IPS-15b (cell line): ENCODE measurements around the gene ADAM23.

ENCODE experiments used
- H3K27me3 ChIP-seq: one replicate; pipeline ENCODE4 v1.6.1; 2013; ENCODE audit warnings: low read length; ENCODE audit not compliant: control insufficient read depth, insufficient read depth
- H3K36me3 ChIP-seq: one replicate; pipeline ENCODE4 v1.6.1; 2013; ENCODE audit warnings: low read length; ENCODE audit not compliant: control insufficient read depth, insufficient read depth
- H3K4me1 ChIP-seq: one replicate; pipeline ENCODE4 v1.6.1; 2013; ENCODE audit warnings: mild to moderate bottlenecking, low read length; ENCODE audit not compliant: control insufficient read depth, insufficient read depth
- H3K4me3 ChIP-seq: one replicate; pipeline ENCODE4 v1.5.1; 2013; ENCODE audit warnings: low read depth, low read length
- H3K9ac ChIP-seq: one replicate; pipeline ENCODE4 v1.6.1; 2013; ENCODE audit warnings: low read depth, mild to moderate bottlenecking, low read length
- H3K9me3 ChIP-seq: one replicate; pipeline ENCODE4 v1.6.1; 2013; ENCODE audit warnings: mild to moderate bottlenecking, low read length; ENCODE audit not compliant: control insufficient read depth, insufficient read depth

Gene ADAM23

GRCh38 chr2:206627632-206628031 is 184.3 kb downstream of the ADAM23 start:
- Histone ChIP-seq H3K27me3 (peaks cover 3% of the 10 kb centered on the region), H3K9ac (no peak overlapping the region), H3K4me1 (peaks cover 5% of the 10 kb centered on the region)

GRCh38 chr2:206631340-206631739 is 188.0 kb downstream of the ADAM23 start:
- no peak overlapping the region for H3K4me3 ChIP-seq
- no peaks in the 10 kb centered on the region for H3K36me3 ChIP-seq
- no peaks in the 10 kb centered on the region for H3K9me3 ChIP-seq
- H3K4me1 ChIP-seq = no peaks in the 10 kb centered on the region
- peaks cover 3% of the 10 kb centered on the region for H3K27me3 ChIP-seq
- H3K9ac ChIP-seq = no peak overlapping the region

More at GRCh38 chr2:206627632-206628031, 184.3 kb downstream of the ADAM23 start:
- Histone ChIP-seq H3K4me3 (no peak overlapping the region), H3K36me3 (no peaks in the 10 kb centered on the region), H3K9me3 (no peaks in the 10 kb centered on the region)

DNA sequence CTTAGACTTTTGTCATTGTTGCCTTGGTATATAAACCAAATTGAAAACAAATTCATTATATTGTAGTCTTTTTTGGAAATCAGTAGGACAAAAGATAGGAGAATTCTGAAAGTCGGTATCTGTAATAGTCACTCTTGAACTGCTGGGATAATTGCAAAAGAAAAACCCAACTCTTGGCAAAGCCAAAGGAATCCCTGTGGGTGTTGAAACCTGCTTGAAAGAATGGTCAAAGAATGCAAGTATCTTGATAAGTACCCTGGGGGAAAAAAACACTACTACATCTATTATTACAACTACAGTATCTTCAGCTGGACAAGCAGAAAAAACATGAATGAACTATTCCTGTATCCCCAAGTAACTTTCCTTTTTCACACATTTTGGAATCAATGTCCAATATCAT is 191.7 kb downstream of the ADAM23 start:
- H3K9me3 ChIP-seq = no peaks in the 10 kb centered on the region
- H3K27me3 ChIP-seq = peaks cover 28% of the 10 kb centered on the region
- H3K9ac ChIP-seq = no peak overlapping the region
- H3K36me3 ChIP-seq = no peaks in the 10 kb centered on the region
- H3K4me3 ChIP-seq = no peak overlapping the region
- no peaks in the 10 kb centered on the region for H3K4me1 ChIP-seq

DNA sequence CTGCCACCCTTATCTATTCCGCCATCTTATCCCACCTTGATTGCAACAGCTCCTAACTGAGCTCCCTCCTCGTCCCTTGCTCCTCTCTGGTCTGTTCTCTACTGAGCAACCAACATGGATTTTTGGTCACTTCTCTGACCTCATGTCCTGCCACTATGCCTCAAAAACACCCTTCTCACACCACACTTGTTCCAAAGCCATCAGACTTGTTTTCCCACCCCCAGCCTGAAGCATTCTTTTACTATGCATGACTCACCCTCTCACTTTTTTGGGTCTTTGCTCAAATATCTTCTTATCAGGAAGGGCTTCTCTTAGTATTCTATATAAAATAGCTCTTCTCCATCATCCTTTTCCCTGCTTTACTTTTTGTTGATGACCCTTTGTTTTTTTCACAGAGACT is 196.3 kb downstream of the ADAM23 start:
- H3K27me3 ChIP-seq = peaks cover 70% of the 10 kb centered on the region
- H3K4me1 ChIP-seq = no peaks in the 10 kb centered on the region
- no peaks in the 10 kb centered on the region for H3K36me3 ChIP-seq

GRCh38 chr2:206641226-206641625 is 197.9 kb downstream of the ADAM23 start:
- Histone ChIP-seq H3K9me3 (no peaks in the 10 kb centered on the region), H3K27me3 (peaks cover 75% of the 10 kb centered on the region), H3K36me3 (no peaks in the 10 kb centered on the region), H3K4me1 (no peaks in the 10 kb centered on the region), H3K9ac (no peak overlapping the region), H3K4me3 (peak overlapping the region; percentile 74)

More for the DNA sequence above, 196.3 kb downstream of the ADAM23 start:
- Histone ChIP-seq H3K9ac (no peak overlapping the region), H3K4me3 (no peak overlapping the region), H3K9me3 (no peaks in the 10 kb centered on the region)

DNA sequence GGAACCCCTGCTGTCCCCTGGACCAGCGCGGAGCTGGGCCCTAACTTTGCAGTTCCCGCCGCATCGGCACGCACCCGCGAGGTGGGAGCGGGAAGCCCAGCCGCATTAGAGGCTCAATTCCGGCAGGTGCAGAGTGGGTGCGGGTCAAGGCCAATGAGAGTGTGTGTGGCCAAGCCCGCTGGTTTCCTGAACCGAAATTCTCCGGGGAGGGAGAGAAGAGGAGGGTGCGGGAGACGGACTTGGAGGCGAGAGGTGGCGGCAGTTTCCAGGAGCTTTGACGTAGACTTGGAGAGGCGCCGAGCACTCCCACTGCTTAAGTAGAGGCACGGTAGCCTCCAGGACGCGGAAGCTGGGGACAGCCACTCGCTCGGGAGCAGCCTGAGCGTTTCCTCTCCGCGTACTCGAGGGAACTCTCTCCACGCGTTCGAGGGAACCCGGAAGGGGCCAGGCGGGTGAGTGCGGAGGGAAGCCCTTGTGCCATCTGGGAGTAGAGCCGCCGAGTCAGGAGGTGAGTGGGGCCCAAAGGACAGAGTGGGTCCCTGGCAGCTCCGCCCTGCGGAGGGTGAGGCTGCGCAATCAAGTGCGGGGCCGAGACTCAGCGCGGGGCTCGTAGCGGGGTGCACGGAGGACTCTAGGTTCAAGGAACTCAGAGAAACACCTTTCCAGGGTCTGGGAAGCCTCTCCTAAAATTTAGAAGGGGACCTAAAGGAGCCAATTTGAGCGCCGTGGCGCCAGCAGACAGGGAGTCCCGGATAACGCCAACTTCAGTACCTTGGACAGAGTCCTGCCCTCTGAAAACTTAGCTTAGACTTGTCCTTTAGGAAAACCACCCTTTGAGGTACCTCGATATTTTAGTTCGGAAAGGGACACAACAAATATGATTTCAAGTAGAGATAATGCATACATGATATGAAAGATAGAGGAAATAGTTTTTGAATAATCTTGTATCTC is 199.0 kb downstream of the ADAM23 start, which contains the start of gene FAM237A:
Gene FAM237A (plus strand): TSS at position 413 of the 951 bp plus-strand sequence. CDS start 1,750 bp downstream, outside the sequence.
- H3K4me3 ChIP-seq = peak within 1 kb of the TSS; percentile 74
- H3K4me1 ChIP-seq = no peaks in the 10 kb centered on the region
- peaks cover 75% of the 10 kb centered on the region for H3K27me3 ChIP-seq
- no peaks in the 10 kb centered on the region for H3K36me3 ChIP-seq
- no peak within 1 kb of the TSS for H3K9ac ChIP-seq
- no peaks in the 10 kb centered on the region for H3K9me3 ChIP-seq

- no peak overlapping the region for H3K9ac ChIP-seq
- H3K9me3 ChIP-seq = no peaks in the 10 kb centered on the region
- no peaks in the 10 kb centered on the region for H3K36me3 ChIP-seq
- peaks cover 21% of the 10 kb centered on the region for H3K27me3 ChIP-seq
- H3K4me1 ChIP-seq = no peaks in the 10 kb centered on the region
- no peak overlapping the region for H3K4me3 ChIP-seq
These were observed 204.7 kb downstream of the ADAM23 start for GRCh38 chr2:206647985-206648384.

GRCh38 chr2:206657087-206657486 is 213.8 kb downstream of the ADAM23 start:
- no peaks in the 10 kb centered on the region for H3K27me3 ChIP-seq
- H3K4me3 ChIP-seq = no peak overlapping the region
- H3K4me1 ChIP-seq = no peaks in the 10 kb centered on the region
- H3K9me3 ChIP-seq = no peaks in the 10 kb centered on the region
- H3K36me3 ChIP-seq = no peaks in the 10 kb centered on the region
- no peak overlapping the region for H3K9ac ChIP-seq

DNA sequence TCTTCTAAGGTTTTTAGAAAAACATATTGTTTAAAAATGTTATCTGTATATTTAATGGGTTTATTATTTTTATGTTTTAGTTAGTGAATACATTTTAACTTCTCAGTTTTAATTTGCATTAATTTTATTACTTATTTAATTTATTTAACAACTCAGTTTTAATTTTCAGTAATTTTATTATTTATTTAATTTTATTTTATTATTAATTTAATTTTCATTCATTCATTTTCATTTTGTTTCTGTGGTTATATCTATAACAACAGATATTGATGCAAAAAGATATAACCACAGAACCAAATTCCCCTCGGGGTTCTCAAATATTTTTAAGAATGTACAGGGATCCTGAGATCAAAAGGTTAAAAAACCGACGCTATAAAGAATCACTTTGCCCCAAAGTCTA is 221.9 kb downstream of the ADAM23 start:
- H3K9ac ChIP-seq = no peak overlapping the region
- no peaks in the 10 kb centered on the region for H3K4me1 ChIP-seq
- H3K9me3 ChIP-seq = no peaks in the 10 kb centered on the region
- peaks cover 5% of the 10 kb centered on the region for H3K27me3 ChIP-seq
- no peaks in the 10 kb centered on the region for H3K36me3 ChIP-seq
- no peak overlapping the region for H3K4me3 ChIP-seq
